ENCODE results near the gene LTF.

The LTF gene

DNA sequence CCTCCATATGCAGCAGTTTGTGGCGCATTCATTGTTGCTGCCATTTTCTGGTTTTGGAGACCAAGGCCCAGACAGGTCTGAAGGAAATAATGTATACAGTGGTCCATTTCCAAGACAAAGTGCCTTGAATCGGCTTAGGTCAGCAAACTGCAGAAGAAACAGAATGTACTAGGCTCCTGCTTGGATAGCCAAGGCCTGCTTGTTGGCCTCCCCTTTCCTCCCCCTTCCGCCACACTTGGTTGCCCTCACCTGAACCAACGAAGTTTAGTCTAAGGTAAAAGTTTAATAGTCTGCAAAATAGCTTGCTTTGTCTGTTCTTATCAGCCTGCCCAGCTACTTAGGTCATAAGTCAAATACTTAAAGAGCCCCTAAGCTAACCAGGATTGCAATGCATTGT, 21.1 kb upstream of the LTF start:
- ChIA-PET CTCF (interaction anchor here (0.6 kb wide), 1 partner anchor 233 kb away, joined by 3 read pairs; no protein-coding TSS in a partner anchor), POLR2A (no interaction called here)
- no peak for TF ChIP-seq ARNT (IDR thresholded peaks at IDR 0.05)
- DNase-seq (ENCODE audit: extremely low spot score) = no peak

GRCh38 chr3:46484911-46485778, 20.4 kb upstream of the LTF start:
- no peak for DNase-seq (ENCODE audit: extremely low spot score)
- POLR2A ChIA-PET = no interaction called here

DNA sequence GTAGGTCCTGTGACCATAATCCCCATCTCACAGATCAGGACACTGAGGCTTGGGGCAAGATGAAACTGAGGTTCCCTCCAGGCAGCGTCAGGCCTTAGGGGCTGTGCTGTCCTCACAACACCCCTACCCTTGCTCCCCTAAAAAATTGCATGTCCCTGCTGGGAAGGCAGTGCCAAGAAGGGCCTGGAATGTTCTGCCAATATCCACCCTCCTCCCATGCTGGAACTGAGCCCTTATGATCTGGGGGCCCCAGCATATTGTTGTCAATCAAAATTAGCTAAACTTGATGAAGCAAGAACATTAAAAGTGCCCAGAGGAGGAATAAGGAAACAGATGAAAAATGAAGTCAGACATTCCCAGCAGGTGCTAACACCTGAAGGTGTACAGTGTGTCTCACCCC, 19.7 kb upstream of the LTF start:
- ChIA-PET POLR2A (no interaction called here), CTCF (no interaction called here)
- TF ChIP-seq SP1 (IDR thresholded peaks at IDR 0.05) = no peak
- no peak for TF ChIP-seq PKNOX1 (IDR thresholded peaks at IDR 0.05)
- TF ChIP-seq BHLHE40 (IDR thresholded peaks at IDR 0.05; ENCODE audit: borderline replicate concordance) = no peak
- no peak for TF ChIP-seq ELF4 (IDR thresholded peaks at IDR 0.05)
- no peak for TF ChIP-seq CTBP1 (IDR thresholded peaks at IDR 0.05; ENCODE audit: borderline replicate concordance)
- TF ChIP-seq L3MBTL2 (conservative IDR thresholded peaks at IDR 0.05) = no peak
- TF ChIP-seq LEF1 (IDR thresholded peaks at IDR 0.05; ENCODE audit: borderline replicate concordance) = no peak
- TF ChIP-seq SUZ12 (IDR thresholded peaks at IDR 0.05) = no peak
- TF ChIP-seq HDGF (IDR thresholded peaks at IDR 0.05; ENCODE audit: borderline replicate concordance) = no peak
- TF ChIP-seq TARDBP (IDR thresholded peaks at IDR 0.05) = no peak
- TF ChIP-seq ARNT (IDR thresholded peaks at IDR 0.05) = no peak
- TF ChIP-seq ZNF384 (IDR thresholded peaks at IDR 0.05) = no peak
- TF ChIP-seq FOXK2 (IDR thresholded peaks at IDR 0.05) = no peak
- no peak for TF ChIP-seq NFRKB (IDR thresholded peaks at IDR 0.05)
- TF ChIP-seq FOXM1 (IDR thresholded peaks at IDR 0.05; ENCODE audit: borderline replicate concordance) = no peak
- TF ChIP-seq FOXA1 (IDR thresholded peaks at IDR 0.05) = no peak
- DNase-seq (ENCODE audit: extremely low spot score) = no peak

More at GRCh38 chr3:46484911-46485778, 20.4 kb upstream of the LTF start:
- CTCF ChIA-PET = interaction anchor here (0.6 kb wide), 1 partner anchor 233 kb away, joined by 3 read pairs; no protein-coding TSS in a partner anchor
- no peak for TF ChIP-seq ELF4 (IDR thresholded peaks at IDR 0.05)
- TF ChIP-seq L3MBTL2 (conservative IDR thresholded peaks at IDR 0.05) = no peak
- TF ChIP-seq FOXA1 (IDR thresholded peaks at IDR 0.05) = no peak
- no peak for TF ChIP-seq SUZ12 (IDR thresholded peaks at IDR 0.05)
- no peak for TF ChIP-seq CTBP1 (IDR thresholded peaks at IDR 0.05; ENCODE audit: borderline replicate concordance)
- TF ChIP-seq SP1 (IDR thresholded peaks at IDR 0.05) = no peak
- TF ChIP-seq HDGF (IDR thresholded peaks at IDR 0.05; ENCODE audit: borderline replicate concordance) = no peak
- no peak for TF ChIP-seq ZNF384 (IDR thresholded peaks at IDR 0.05)
- no peak for TF ChIP-seq PKNOX1 (IDR thresholded peaks at IDR 0.05)
- TF ChIP-seq BHLHE40 (IDR thresholded peaks at IDR 0.05; ENCODE audit: borderline replicate concordance) = no peak
- TF ChIP-seq TARDBP (IDR thresholded peaks at IDR 0.05) = no peak
- TF ChIP-seq FOXK2 (IDR thresholded peaks at IDR 0.05) = no peak
- no peak for TF ChIP-seq FOXM1 (IDR thresholded peaks at IDR 0.05; ENCODE audit: borderline replicate concordance)
- no peak for TF ChIP-seq NFRKB (IDR thresholded peaks at IDR 0.05)
- TF ChIP-seq LEF1 (IDR thresholded peaks at IDR 0.05; ENCODE audit: borderline replicate concordance) = no peak

GRCh38 chr3:46483825-46484224, 19.1 kb upstream of the LTF start:
- DNase-seq (ENCODE audit: extremely low spot score) = no peak
- ChIA-PET CTCF (no interaction called here), POLR2A (no interaction called here)
- TF ChIP-seq FOXA1 (IDR thresholded peaks at IDR 0.05) = no peak
- no peak for TF ChIP-seq NFRKB (IDR thresholded peaks at IDR 0.05)
- no peak for TF ChIP-seq ELF4 (IDR thresholded peaks at IDR 0.05)
- no peak for TF ChIP-seq ARNT (IDR thresholded peaks at IDR 0.05)
- TF ChIP-seq FOXK2 (IDR thresholded peaks at IDR 0.05) = no peak
- no peak for TF ChIP-seq ZNF384 (IDR thresholded peaks at IDR 0.05)
- TF ChIP-seq TARDBP (IDR thresholded peaks at IDR 0.05) = no peak

DNA sequence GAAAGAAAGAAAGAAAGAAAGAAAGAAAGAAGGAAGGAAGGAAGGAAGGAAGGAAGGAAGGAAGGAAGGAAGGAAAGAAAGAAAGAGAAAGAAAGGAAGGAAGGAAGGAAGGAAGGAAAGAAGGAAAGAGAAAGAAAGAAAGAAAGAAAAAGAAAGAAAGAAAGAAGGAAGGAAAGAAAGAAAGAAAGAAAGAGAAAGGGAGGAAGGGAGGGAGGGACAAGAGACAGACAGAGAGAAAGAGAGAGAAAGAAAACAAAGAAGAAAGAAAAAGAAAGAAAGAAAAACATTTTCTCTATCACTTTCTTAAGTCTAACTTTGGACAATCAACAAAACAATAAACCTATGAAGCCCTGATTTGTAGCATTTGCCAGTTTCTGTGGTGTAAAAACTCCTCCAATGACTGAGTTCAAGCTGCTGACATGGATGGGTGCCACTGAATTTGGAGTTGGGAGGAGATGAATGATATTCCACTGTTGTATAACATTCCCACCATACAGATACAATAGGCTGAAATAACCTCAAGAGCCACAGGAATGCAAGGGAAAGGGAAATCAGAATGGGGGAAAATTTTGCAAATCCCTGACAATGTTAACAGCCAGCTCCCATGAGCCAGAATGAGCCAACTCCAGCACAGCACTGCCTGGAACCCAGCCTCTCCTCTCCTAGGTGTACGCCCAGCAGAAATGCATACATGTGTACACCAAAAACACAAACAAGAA, 18.1 kb upstream of the LTF start:
- DNase-seq (ENCODE audit: extremely low spot score) = no peak
- CTCF ChIA-PET = no interaction called here
- TF ChIP-seq PKNOX1 (IDR thresholded peaks at IDR 0.05) (no peak), BHLHE40 (IDR thresholded peaks at IDR 0.05; ENCODE audit: borderline replicate concordance) (no peak), FOXA1 (IDR thresholded peaks at IDR 0.05) (no peak), NFRKB (IDR thresholded peaks at IDR 0.05) (no peak), ZNF384 (IDR thresholded peaks at IDR 0.05) (no peak), SP1 (IDR thresholded peaks at IDR 0.05) (no peak), ARNT (IDR thresholded peaks at IDR 0.05) (no peak), SUZ12 (IDR thresholded peaks at IDR 0.05) (no peak), FOXK2 (IDR thresholded peaks at IDR 0.05) (no peak), FOXM1 (IDR thresholded peaks at IDR 0.05; ENCODE audit: borderline replicate concordance) (no peak), L3MBTL2 (conservative IDR thresholded peaks at IDR 0.05) (no peak), TARDBP (IDR thresholded peaks at IDR 0.05) (no peak), HDGF (IDR thresholded peaks at IDR 0.05; ENCODE audit: borderline replicate concordance) (no peak)
- POLR2A ChIA-PET = no interaction called here

GRCh38 chr3:46481636-46482035, 16.9 kb upstream of the LTF start:
- POLR2A ChIA-PET = no interaction called here
- no peak for TF ChIP-seq ARNT (IDR thresholded peaks at IDR 0.05)
- TF ChIP-seq BHLHE40 (IDR thresholded peaks at IDR 0.05; ENCODE audit: borderline replicate concordance) = no peak
- TF ChIP-seq SUZ12 (IDR thresholded peaks at IDR 0.05) = no peak
- no peak for TF ChIP-seq FOXM1 (IDR thresholded peaks at IDR 0.05; ENCODE audit: borderline replicate concordance)
- no peak for TF ChIP-seq PKNOX1 (IDR thresholded peaks at IDR 0.05)
- TF ChIP-seq SP1 (IDR thresholded peaks at IDR 0.05) = no peak
- TF ChIP-seq ELF4 (IDR thresholded peaks at IDR 0.05) = no peak
- TF ChIP-seq NFRKB (IDR thresholded peaks at IDR 0.05) = no peak
- TF ChIP-seq CTBP1 (IDR thresholded peaks at IDR 0.05; ENCODE audit: borderline replicate concordance) = no peak
- TF ChIP-seq FOXA1 (IDR thresholded peaks at IDR 0.05) = no peak
- no peak for TF ChIP-seq ZNF384 (IDR thresholded peaks at IDR 0.05)
- TF ChIP-seq TARDBP (IDR thresholded peaks at IDR 0.05) = no peak
- TF ChIP-seq HDGF (IDR thresholded peaks at IDR 0.05; ENCODE audit: borderline replicate concordance) = no peak
- no peak for TF ChIP-seq L3MBTL2 (conservative IDR thresholded peaks at IDR 0.05)
- no peak for TF ChIP-seq FOXK2 (IDR thresholded peaks at IDR 0.05)
- no peak for TF ChIP-seq LEF1 (IDR thresholded peaks at IDR 0.05; ENCODE audit: borderline replicate concordance)
- no peak for DNase-seq (ENCODE audit: extremely low spot score)
- CTCF ChIA-PET = no interaction called here
